ENCODE results near the gene FSIP1.

FSIP1 gene

GRCh38 chr15:39684233-39684632 is 98.4 kb downstream of the FSIP1 start:
- no peak for DNase-seq (ENCODE audit: low read depth)

- no peak for DNase-seq (ENCODE audit: low read depth)
These were observed 100.3 kb downstream of the FSIP1 start for GRCh38 chr15:39682366-39682765.

DNA sequence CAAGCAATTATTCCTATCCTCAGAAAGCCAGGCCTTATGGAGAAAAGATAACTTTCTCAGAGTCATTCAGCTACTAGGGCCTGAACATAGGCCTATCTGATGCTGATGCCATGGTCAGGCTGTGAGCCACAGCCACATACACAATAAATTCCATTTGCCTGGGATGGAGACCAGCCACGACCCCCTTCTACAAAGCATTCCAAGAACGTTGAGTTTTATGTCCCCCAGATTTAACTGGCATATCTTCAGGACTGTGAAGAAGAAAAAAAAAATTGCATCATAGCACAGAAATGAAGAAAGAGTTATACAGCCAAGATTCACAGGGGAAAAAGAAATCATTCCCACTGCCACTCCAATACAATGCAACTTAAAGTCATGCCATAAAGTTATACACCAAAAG is 101.8 kb downstream of the FSIP1 start:
- no peak for DNase-seq (ENCODE audit: low read depth)

DNA sequence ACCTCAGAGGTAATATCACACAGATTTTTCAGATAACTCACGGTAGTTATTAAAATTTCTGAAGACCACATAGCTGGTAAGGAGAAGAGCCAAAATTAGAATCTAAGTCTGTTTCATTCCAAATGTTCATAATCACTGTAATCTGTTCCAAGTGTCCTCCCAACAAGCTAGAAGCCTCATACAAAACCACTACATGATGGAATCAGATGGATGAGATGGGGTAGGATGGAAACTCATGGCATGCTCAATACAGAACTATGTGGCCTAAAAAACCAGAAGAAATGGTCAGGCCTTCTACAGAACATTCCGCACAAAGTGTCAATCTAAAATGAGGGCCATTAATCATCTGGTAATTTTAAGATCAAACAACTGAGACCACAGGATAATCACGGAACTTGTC is 110.0 kb downstream of the FSIP1 start:
- DNase-seq (ENCODE audit: low read depth) = no peak

GRCh38 chr15:39672184-39672583 is 110.5 kb downstream of the FSIP1 start:
- no peak for DNase-seq (ENCODE audit: low read depth)

DNA sequence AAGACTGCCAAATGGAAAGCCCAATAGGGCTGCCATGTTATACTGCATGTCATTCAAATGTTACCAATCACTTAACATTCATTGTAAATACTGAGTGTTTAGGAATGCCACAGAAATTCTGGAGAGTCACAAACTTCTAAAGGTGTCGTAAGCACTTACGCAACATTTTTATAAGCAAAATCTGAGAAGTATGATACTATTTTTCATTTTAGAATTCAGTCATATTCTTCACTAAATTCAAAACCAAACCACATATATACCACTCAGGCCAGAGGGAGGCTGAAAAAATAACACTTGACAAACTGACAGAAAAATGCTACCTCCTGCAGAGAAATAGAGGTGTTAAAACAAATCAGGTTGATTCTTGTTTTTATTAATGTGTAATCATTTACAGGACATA is 112.0 kb downstream of the FSIP1 start:
- DNase-seq (ENCODE audit: low read depth) = no peak

- no peak for DNase-seq (ENCODE audit: low read depth)
These were observed 113.0 kb downstream of the FSIP1 start for GRCh38 chr15:39669661-39670060.

GRCh38 chr15:39669241-39669640 is 113.4 kb downstream of the FSIP1 start:
- no peak for DNase-seq (ENCODE audit: low read depth)

- no peak for DNase-seq (ENCODE audit: low read depth)
These were observed 114.2 kb downstream of the FSIP1 start for GRCh38 chr15:39668457-39668856.

DNA sequence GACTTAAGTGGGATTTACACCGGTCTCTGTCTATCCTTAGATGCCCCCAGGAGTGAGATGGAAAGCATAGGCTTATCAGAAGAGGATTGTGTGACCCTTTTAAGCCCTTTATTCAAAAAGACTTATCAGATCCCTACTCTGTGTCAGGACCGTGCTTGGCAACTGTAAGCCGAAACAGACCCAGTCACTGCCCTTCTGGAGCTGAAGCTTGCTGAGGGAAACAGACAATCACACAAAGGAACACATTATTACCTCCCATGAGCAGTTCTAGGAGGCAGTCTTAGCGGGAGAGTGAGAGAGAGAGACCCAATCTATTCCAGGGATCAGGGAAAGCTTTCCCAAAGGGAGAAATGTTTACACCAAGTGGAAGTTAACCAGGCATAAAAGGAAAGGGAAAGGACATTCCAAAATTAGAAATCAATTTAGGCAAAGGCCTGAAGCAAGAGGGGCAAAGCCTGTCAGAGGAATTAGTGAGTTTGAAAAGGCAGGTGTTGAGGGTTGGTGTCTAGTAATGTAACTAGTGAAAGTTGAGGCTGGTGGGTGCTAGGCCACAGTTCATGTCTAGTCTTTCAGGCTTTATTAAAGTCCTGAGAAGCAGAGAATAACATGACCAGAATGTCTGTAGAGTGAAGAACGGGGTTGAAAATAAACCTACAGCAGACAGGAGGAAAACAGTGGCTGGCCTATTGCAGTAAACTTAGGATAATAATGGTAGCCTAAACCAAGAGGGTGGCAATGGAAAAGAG is 115.1 kb downstream of the FSIP1 start:
- no peak for DNase-seq (ENCODE audit: low read depth)

- no peak for DNase-seq (ENCODE audit: low read depth)
These were observed 116.0 kb downstream of the FSIP1 start for GRCh38 chr15:39666677-39667076.

GRCh38 chr15:39665629-39666250 is 116.9 kb downstream of the FSIP1 start:
- DNase-seq (ENCODE audit: low read depth) = no peak

- DNase-seq (ENCODE audit: low read depth) = no peak
These were observed 118.9 kb downstream of the FSIP1 start for GRCh38 chr15:39663704-39664250.

GRCh38 chr15:39661776-39662175 is 120.9 kb downstream of the FSIP1 start:
- DNase-seq (ENCODE audit: low read depth) = no peak

- no peak for DNase-seq (ENCODE audit: low read depth)
These were observed 123.9 kb downstream of the FSIP1 start for GRCh38 chr15:39658740-39659139.

DNA sequence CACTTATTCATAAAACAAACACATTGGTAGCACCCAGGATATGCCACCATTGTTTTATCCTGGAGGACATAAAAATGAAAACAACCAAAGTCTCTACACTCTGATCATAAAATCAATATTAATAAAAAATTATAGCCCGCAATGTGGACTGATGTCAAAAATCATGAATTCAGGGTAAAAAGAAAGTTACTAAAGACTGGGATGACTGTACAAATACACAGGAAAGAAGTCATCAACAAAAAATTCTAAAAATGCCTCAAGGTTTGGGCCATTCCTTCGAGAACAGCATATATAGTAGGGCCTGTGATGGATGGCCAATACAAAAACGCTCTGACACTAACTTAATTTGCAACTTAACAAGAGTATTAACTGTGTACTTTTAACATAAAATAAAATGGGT is 125.0 kb downstream of the FSIP1 start:
- no peak for DNase-seq (ENCODE audit: low read depth)

DNA sequence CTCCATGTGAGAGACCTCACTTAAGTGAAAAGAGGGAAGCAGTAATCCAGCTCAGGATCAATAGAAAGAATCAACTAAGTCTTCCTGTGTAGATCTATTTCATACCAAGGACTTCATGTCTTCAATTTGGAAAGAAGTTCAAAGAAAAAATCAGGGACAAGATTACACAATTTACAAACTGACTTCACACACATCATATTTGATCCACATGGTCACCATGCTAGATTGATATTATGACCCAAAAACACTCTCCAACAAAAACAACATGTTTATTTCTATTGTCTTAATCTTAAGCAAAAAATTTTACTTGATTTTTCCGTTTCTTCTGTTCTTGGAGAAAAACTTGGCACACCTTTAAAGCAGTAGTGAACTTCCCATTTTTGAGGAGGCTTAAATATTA is 125.5 kb downstream of the FSIP1 start:
- no peak for DNase-seq (ENCODE audit: low read depth)

DNA sequence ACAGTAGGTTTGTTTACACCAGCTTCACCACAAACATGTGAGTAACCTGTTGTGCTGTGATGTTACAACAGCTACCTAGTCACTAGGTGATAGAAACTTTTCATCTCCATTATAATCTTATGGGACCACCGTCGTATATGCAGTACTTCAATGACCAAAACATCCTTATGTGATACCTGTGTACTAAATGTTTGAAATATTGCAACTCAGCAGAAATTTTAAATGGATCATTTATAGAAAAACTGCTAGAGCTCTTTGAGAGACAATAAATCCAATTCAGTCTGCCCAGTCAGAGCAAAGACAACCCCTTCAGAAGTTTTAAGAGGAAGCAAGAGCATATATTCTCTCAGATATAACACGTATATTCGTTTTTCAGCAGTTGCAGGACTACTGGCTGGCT is 128.3 kb downstream of the FSIP1 start:
- DNase-seq (ENCODE audit: low read depth) = no peak

DNA sequence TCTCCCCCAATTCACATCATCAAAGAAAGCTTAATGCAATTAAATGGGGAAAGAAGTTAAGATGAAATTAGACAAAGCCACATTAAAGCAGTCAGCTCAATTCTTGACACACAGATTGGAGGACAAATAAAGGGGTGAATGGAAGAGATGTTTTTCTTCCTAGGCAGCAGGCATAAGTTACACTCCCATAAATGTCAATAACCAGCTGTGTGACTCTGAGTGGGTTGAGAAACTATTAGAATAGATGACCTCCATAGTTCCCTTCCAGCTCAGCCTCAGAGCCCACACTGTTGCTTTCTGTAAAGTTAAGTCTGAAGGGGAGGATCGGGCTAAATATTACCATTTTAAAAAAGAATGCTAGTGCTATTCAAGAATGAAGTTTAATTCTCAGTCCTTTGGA is 130.8 kb downstream of the FSIP1 start:
- DNase-seq (ENCODE audit: low read depth) = no peak

- no peak for DNase-seq (ENCODE audit: low read depth)
These were observed 131.3 kb downstream of the FSIP1 start for GRCh38 chr15:39651295-39651694.

- DNase-seq (ENCODE audit: low read depth) = no peak
These were observed 132.9 kb downstream of the FSIP1 start for GRCh38 chr15:39649757-39650156.

DNA sequence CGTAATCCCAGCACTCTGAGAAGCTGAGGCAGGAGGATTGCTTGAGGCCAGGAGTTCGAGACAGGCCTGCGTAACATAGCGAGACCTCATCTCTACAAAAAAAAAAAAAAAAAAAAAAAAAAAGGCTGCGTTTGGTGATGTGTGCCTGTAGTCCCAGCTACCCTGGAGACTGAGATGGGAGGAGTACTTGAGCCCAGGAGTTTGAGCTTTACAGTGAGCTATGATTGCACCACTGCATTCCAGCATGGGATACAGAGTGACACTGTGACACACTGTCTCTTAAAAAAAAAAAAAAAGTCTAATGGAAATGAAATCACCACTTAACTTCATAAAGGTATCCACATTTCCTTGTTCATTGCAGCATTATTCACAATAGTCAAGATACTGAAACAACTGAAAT is 136.2 kb downstream of the FSIP1 start:
- DNase-seq (ENCODE audit: low read depth) = no peak

DNA sequence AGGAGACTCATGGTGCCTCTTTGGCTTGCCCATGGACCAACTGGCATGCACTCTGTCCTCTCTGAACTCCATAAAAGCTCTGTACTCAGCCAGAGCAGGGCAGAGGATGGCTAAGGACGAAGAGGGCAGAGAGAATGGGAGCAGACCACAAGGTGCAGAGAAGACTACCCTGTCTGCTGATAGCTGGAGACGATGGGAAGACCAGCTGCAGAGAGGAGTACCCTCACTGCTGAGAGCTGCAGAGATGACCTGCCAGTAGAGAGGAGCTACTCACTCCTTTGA is 136.7 kb downstream of the FSIP1 start:
- no peak for DNase-seq (ENCODE audit: low read depth)
